Parathyroid adenoma (tissue), 2 donors: ENCODE results near the gene ZNF331.

ENCODE experiments used
- H2AFZ ChIP-seq: fragments of 300-600 bp; sonication (generic); one replicate; pipeline ENCODE4 v1.7.0; 2017; ENCODE audit warnings: antibody characterized with exemption, mild to moderate bottlenecking
- H3K27ac ChIP-seq: fragments of 300-600 bp; sonication (generic); one replicate; pipeline ENCODE4 v1.7.0; 2017
- H3K27me3 ChIP-seq: fragments of 300-600 bp; sonication (generic); one replicate; pipeline ENCODE4 v1.7.0; 2017; ENCODE audit warnings: low read length; ENCODE audit not compliant: control insufficient read depth, insufficient read depth
- H3K36me3 ChIP-seq: fragments of 300-600 bp; sonication (generic); one replicate; pipeline ENCODE4 v1.7.0; 2017; ENCODE audit warnings: low read length; ENCODE audit not compliant: control insufficient read depth, insufficient read depth
- H3K4me1 ChIP-seq: fragments of 300-600 bp; sonication (generic); one replicate; pipeline ENCODE4 v1.7.0; 2017; ENCODE audit warnings: control low read depth
- H3K4me2 ChIP-seq: fragments of 300-600 bp; sonication (generic); one replicate; pipeline ENCODE4 v1.7.0; 2017; ENCODE audit warnings: low read length
- H3K4me3 ChIP-seq: fragments of 300-600 bp; sonication (generic); one replicate; pipeline ENCODE4 v1.7.0; 2017; ENCODE audit warnings: low read depth, low read length
- H3K79me2 ChIP-seq: fragments of 300-600 bp; sonication (generic); one replicate; pipeline ENCODE4 v1.7.0; 2017; ENCODE audit warnings: control low read depth
- H3K9ac ChIP-seq: fragments of 300-600 bp; sonication (generic); one replicate; pipeline ENCODE4 v1.7.0; 2017; ENCODE audit warnings: mild to moderate bottlenecking
- H3K9me3 ChIP-seq: fragments of 300-600 bp; sonication (generic); one replicate; pipeline ENCODE4 v1.7.0; 2017; ENCODE audit warnings: low read length; ENCODE audit not compliant: control insufficient read depth
- CTCF ChIP-seq: fragments of 300-600 bp; sonication (generic); IDR thresholded peaks from one replicate; pipeline ENCODE4 v1.7.0; 2017; ENCODE audit warnings: antibody characterized with exemption, mild to moderate bottlenecking
- donor health status: primary hyperparathyroidism.

ZNF331 gene

DNA sequence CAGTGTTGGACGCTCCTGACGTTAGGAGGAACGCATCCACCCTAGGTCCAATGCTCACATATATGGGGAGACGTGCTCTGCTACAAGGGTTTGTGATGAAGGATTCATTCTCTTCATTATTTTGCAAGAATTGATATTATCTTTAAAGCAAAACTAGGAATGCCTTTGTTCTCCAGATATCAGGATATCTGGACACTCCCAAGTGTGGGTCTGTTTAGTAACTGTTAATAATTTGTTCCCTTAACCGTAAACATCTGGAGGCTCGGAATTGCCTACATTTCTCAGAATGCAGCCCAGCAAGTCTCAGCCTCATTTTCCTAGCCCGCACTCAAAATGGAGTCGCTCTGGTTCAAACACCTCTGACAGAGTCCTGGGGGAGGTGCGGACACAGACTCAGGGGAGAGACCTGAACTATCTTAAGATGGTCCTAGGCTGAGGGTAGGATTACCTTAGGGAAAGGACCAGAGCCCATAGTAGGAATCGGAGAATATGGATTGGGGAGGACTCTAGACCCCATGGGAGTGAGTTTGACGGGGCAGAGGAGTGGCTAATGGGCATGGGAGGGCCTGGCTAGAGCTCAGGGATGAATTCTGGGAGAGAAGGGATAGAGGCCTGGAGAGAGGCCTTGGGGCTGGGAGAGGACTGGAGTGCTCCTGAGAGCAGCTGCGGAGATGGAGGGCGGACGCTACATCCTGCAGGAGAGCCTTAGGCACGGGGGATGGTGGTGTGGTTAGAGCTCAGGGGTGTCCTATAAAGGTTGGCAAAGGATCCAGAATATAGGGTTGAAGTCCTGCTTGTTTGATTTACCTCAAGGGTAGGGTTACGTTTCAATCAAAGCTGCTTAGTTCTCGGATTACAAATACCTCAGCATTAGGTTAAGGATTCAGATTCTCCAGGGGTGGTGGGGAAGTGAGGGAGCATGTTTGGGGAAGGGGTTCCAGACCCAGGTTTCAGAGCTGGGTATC lies 43.2 kb downstream of the ZNF331 start:
- no peaks in the 10 kb centered on the region for H3K4me1 ChIP-seq
- peaks cover 12% of the 10 kb centered on the region for H3K36me3 ChIP-seq
- no peak overlapping the region for H3K27ac ChIP-seq
- no peaks in the 10 kb centered on the region for H3K79me2 ChIP-seq
- H3K9ac ChIP-seq, result no peak overlapping the region
- no peaks in the 10 kb centered on the region for H3K9me3 ChIP-seq
- H3K4me3 ChIP-seq, result no peak overlapping the region
- no peak overlapping the region for H3K4me2 ChIP-seq
- no peak overlapping the region for H2AFZ ChIP-seq
- H3K27me3 ChIP-seq, result no peaks in the 10 kb centered on the region
- TF ChIP-seq CTCF, result no peak

- Histone ChIP-seq H2AFZ (no peak overlapping the region), H3K4me3 (no peak overlapping the region), H3K27me3 (no peaks in the 10 kb centered on the region), H3K36me3 (peaks cover 7% of the 10 kb centered on the region), H3K4me1 (no peaks in the 10 kb centered on the region), H3K79me2 (no peaks in the 10 kb centered on the region), H3K27ac (no peak overlapping the region), H3K9me3 (no peaks in the 10 kb centered on the region), H3K9ac (no peak overlapping the region), H3K4me2 (no peak overlapping the region)
- TF ChIP-seq CTCF, result no peak
Observed at GRCh38 chr19:53581871-53582279, 43.9 kb downstream of the ZNF331 start.

DNA sequence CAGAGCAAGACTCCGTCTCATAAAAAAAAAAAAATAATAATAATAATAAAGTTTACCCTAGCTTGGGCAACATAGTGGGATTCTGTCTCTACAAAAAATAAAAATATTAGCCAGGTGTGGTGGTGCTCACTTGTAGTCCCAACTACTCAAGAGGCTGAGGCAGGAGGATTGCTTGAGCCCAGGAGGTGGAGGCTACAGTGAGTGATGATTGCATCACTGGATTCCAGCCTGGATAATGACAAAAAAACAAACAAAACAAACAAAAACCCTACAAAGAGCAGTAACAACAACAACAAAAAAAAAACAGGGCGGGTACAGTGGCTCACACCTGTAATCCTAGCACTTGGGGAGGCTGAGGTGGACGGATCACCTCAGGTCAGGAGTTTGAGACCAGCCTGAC lies 45.2 kb downstream of the ZNF331 start:
- H3K9me3 ChIP-seq, result no peaks in the 10 kb centered on the region
- no peaks in the 10 kb centered on the region for H3K27me3 ChIP-seq
- H3K4me1 ChIP-seq, result no peaks in the 10 kb centered on the region
- no peaks in the 10 kb centered on the region for H3K79me2 ChIP-seq
- H3K4me3 ChIP-seq, result no peak overlapping the region
- no peak overlapping the region for H2AFZ ChIP-seq
- no peak overlapping the region for H3K9ac ChIP-seq
- no peak overlapping the region for H3K4me2 ChIP-seq
- H3K36me3 ChIP-seq, result no peaks in the 10 kb centered on the region
- no peak overlapping the region for H3K27ac ChIP-seq
- TF ChIP-seq CTCF, result no peak

DNA sequence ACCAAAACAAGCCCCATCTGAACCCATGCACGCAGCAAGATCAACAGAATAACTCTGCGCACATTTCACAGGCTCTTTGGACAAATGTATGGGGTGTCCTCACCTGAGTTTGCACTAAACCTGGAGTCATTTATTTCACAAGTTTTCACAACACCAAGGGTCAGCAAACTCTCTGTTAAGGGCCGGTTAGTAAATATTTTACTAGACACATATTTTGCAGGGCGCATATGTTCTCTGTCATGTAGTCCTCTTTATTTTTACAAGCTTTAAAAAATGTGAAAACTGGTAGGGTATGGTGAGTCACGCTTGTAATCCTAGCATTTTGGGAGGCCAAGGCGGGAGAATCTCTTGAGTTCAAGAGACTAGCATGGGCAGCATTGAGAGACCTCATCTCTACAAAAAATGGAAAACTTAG lies 48.3 kb downstream of the ZNF331 start:
- no peak overlapping the region for H3K9ac ChIP-seq
- no peak for TF ChIP-seq CTCF
- no peaks in the 10 kb centered on the region for H3K9me3 ChIP-seq
- H3K4me1 ChIP-seq, result no peaks in the 10 kb centered on the region
- H3K4me2 ChIP-seq, result no peak overlapping the region
- no peaks in the 10 kb centered on the region for H3K36me3 ChIP-seq
- no peak overlapping the region for H3K4me3 ChIP-seq
- no peak overlapping the region for H3K27ac ChIP-seq
- no peak overlapping the region for H2AFZ ChIP-seq
- H3K27me3 ChIP-seq, result no peaks in the 10 kb centered on the region
- H3K79me2 ChIP-seq, result no peaks in the 10 kb centered on the region
